HT1080 (cell line): ENCODE results near the gene DNAJC1. TPM values are rescaled to one million over a fixed set of nuclear protein-coding genes. Genes with fewer than 3 reads are reported as not detected.

Experiments
- DNase-seq: peaks from one replicate; pipeline ENCODE4 v3.0.0-alpha.2; 2015; ENCODE audit warnings: low read depth
- total RNA-seq: library from RNA; depleted of rRNA; stranded (reverse); fragments of >200 nt; shearing (Covaris generic); gene quantifications from 2 replicates; pipeline ENCODE4 v1.2.3, GENCODE V29; 2014

Gene DNAJC1
- total RNA-seq, 1 experiment from 2014 or later: 21.8 TPM

DNA sequence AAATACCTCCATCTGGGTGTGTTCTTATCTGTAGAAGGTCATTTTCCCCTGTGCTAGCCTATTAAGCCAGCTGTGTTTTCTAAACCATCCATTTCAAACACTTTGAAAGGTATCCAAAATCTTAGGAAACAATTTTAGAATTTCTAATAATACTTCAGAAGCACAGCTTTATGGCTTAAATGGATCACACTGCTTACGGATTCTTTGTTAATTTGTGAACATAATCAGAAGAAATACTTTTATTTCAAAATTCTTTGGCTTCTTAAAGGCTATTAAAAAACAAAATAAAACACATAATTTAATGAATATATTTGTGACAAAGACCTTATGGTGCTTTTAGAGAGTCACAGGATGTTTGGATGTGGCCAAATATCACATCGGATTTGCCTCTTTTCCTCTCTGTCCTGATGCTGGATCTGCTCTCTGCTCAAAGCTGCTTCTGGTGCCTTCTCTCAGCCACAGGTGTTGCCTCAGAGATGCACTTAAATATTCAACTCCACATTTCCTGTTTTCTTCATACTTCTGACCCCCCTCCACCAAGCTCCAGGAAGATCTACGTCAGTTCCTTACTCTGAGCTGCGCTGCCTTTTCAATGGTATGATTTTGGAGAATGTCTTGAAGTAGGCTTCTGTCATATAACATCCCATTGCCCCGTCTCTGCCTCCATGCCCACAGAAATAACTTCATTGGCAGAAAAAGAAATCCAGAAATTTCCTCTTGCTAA, 238.9 kb downstream of the DNAJC1 start:
- no peak for DNase-seq

GRCh38 chr10:21760332-21760731, 243.2 kb downstream of the DNAJC1 start:
- DNase-seq: no peak

DNA sequence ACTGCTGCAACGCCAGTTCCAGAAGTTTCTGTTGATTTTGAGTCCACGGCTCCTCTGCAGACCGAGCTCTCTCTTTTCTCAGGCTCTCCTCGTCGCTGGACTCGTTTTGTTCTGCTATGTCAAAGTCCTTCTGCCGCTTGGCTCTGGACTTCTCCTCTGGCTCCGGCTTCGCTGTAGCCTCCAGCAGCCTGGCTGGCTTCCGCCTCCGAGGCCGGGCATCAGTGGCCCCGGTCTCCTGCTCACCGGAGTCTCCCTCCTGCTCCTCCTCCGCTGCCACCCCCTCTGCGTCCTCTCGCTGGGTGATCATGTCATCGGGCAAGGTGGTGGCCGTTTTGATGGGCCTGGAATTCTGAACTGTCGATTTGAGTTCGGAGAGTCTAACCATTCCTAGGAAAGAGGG, 244.3 kb downstream of the DNAJC1 start:
- no peak for DNase-seq

DNA sequence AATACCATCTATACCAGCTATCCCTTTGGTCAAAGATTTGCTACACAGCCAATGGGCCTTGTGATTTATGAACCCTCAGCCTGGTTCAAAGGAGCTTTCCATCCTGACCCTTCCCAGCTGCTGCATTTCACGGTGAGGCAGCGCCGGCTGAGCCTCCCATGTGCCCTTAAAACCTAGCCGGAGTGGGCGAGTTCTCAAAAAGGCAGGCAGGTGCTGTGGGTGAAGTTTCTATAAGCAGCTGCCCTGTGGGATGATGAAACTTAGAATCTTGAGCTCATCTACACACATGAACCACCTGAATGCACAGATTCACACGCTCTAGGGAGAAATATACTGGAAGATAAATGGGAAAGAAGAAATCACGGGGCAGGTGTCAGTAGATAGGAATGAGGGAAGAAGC, 244.8 kb downstream of the DNAJC1 start:
- DNase-seq: no peak

DNA sequence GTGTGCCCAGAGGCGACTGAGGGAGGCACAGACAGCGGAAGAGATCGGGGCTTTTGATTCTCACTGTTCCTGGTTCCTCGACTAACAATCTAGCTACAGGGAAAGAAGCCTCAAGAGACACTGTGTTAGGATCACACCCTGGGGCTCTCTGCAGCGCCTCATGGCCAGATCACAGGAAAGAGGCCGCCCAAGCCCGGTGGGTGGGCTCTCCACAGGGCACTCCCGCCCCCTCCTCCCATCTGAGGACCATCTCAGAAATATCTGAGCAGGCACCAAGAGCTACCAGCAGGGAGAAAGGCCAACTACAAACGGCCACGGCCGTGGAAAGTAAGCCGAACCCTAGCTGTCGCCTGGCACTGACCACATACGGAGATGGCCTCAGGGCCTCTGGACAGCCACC, 245.3 kb downstream of the DNAJC1 start:
- DNase-seq: no peak

GRCh38 chr10:21757185-21757901, 246.2 kb downstream of the DNAJC1 start:
- no peak for DNase-seq

DNA sequence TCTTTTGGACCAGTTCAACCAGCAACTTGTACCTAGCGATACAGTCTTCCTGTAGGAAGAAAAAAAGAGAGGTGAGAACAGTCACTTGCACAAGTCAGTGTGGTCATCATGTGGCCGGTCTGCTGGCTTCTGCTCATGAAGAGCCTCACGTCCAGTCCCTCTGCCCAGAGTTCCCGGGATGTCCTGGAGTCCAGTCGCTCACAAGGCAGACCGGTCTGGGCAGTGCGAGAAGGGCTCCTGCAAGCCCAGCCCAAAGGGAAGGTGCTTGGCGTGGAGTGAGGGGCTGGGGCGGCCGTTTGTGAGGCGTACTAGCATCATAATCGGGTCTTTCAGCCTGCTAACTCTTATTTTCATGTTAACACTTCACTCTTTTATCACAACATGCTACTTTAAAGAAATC, 246.8 kb downstream of the DNAJC1 start:
- no peak for DNase-seq

DNA sequence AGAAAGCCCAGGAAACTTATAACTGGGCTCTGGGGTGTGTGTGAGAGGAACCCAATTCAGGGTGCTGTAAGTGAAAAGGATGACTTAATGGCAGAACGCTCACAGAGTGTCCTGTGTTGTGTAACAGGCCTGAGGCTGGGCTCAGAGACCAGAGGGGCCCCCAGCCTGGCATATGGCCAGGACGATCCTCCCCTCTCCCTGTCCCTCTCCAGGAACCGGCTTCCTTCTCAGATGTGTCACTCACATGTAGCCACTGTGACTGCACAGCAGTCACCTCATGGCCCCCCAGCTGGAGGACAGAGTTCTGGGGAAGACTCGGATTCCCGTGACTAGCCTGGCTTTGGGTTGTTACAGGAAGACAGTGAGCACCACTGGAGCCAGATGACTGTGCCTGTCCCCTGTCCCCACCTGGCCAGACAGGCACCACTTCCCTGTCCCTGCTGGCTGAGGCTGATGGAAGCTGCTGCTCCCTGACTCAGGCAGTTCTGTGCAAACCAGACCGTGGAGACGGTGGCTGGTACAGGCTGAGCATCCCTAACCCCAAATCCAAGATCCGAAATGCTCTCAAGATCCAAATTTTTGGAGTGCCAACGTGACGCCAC, 249.0 kb downstream of the DNAJC1 start:
- no peak for DNase-seq

DNA sequence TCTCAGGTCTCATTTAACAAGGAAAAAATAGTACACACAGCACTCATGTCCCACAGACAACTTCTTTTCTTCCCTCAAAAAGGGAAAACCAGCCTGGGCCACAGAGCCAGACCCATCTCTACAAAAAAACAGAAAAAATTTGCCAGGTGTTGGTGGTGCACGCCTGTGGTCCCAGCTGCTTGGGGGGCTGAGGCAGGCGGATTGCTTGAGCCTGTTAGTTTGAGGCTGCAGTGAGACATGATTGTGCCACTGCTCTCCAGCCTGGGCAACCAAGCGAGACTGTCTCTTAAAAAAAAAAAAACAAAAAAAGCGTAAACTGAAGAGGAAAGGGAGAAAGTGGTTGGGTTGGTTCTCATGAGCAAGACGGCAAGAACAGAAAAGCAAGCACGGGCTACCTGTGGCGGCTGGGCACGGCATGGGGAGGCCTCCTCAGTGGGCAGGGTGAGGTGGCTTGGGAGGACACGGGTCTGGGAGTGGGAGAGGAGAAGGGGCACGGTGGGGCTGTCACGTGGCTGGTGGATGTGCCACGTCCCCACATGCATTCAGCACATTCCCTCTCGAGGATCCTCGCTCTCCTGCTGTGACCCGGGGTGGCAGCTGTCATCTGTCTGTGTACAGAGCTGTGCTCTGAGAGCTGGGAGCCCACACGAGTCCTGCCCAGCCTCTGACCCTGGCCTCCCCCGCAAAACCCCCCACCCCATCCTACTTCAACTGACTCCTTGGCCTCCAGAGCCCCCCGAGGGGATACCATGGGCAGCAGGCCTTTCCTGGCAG, 249.8 kb downstream of the DNAJC1 start:
- no peak for DNase-seq

- no peak for DNase-seq
Observed at GRCh38 chr10:21751341-21752310, 251.9 kb downstream of the DNAJC1 start.

DNA sequence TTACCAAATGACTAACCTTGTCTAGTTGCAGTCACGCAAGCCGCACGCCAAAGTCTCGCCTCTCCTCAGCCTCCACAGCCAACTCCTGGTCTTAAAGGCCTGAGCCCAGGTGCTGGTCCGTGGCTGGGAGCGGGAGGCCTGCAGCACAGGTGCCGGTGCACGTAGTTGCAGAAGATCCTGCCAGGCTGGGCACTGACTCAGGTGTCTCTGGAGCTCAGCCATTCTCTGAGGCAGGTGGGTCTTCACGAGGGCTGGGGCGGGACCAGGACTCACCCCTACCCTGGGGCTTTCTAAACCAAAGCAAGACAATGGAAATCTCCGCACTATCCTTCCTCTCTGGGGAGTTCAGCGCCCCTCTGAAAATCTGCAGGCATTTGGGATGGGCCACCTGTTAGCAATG, 253.1 kb downstream of the DNAJC1 start:
- DNase-seq: no peak

- DNase-seq: no peak
Observed at GRCh38 chr10:21749788-21750187, 253.7 kb downstream of the DNAJC1 start.

DNA sequence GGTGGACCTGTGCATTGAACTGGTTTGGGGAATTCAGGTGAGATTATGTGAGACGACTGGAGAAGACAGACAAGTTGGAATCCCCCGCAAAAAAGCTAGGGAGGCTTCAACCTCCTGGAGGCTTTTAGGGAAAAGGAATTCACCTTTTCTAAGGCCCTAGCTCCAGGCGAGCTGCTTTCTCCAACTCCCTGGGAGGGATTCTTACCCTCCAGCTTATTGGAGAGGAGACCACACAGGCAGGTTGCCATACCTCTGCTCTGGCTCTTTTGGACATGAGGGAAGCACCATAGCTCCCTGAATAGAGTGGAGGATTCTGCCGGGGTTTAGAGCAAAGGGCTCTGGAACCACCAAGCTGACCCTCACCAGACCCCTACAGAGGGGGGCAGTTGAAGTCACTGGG, 255.7 kb downstream of the DNAJC1 start:
- DNase-seq: no peak

- DNase-seq: no peak
Observed at GRCh38 chr10:21746118-21746517, 257.4 kb downstream of the DNAJC1 start.

GRCh38 chr10:21744223-21744622, 259.3 kb downstream of the DNAJC1 start:
- DNase-seq: no peak

DNA sequence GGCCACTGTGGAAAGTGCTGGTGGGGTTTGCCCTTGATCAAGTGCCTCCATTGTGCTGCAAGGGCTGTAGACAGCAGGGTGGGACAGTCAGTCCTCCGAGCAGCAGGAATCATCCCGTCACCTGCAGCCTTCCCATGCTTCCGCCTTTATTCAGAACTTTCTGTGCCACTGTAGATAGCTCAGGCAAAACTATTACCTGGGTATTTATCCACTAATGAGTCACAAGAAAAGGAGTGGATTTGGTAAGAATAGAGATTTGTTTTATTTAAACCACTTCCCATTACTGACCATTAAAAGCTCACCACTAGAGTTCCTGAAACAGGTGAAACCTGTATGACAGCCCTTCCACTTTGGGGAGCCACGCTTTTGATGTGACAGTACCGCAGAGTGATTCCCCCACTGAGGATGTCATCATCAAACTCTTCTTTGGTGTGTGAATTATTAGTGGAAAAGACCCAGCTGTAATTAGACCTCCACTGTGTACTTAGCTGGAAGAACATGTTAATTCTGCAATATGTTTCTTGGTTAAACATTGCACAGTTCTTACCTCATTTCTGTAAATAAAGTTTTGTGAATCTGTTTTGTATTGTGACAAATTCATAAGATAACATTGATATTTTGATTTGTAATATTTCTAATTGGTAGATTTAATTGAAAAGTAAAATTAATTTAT, 260.7 kb downstream of the DNAJC1 start:
- DNase-seq: no peak

- DNase-seq: no peak
Observed at GRCh38 chr10:21740989-21741388, 262.5 kb downstream of the DNAJC1 start.

DNA sequence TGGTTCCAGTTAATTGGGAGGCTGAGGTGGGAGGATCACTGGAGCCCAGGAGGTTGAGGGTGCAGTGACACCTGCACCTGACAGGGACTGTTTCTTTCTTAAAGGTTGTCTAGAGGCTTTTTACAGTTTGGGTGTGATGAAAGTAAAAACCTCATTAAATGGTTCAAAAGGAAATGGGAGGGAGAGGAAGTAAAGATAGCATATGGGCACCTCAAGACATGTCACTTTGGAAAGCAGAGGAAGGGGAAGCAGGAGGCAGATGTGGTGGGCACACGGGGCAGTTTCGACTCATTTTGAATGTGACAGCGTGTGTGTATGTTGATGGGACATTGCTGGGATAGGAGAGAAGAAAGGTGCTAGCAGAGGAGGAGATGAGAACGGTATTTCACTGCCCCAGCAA, 266.4 kb downstream of the DNAJC1 start:
- no peak for DNase-seq

GRCh38 chr10:21733710-21734109, 269.8 kb downstream of the DNAJC1 start:
- no peak for DNase-seq
